Esophagus squamous epithelium (tissue), 5 donors: ENCODE measurements around the gene EGR2. TPM values are rescaled to one million over a fixed set of nuclear protein-coding genes. Genes with fewer than 3 reads are reported as not detected.

ENCODE experiments used
- DNase-seq: peaks from one replicate; lab custom pipeline; 2025; lab: John Stamatoyannopoulos, UW
- H3K27ac ChIP-seq, 4 donors: fragments of 200-600 bp; sonication (generic); one replicate each; pipeline ENCODE4 v1.5.1; 2016 to 2019; ENCODE audit warnings: mild to moderate bottlenecking in 1 of 4
- H3K27me3 ChIP-seq, 4 donors: fragments of 200-600 bp; sonication (generic); 1 replicate in 3 of 4; 2 replicates in 1 of 4; pipeline versions ENCODE4 v1.5.1 to v1.6.0; 2017 to 2021; ENCODE audit warnings: antibody characterized with exemption in 1 of 4
- H3K36me3 ChIP-seq, 3 donors: fragments of 200-600 bp; sonication (generic); one replicate each; pipeline ENCODE4 v1.5.1; 2016 to 2019
- H3K4me1 ChIP-seq, 3 donors: fragments of 200-600 bp; sonication (generic); one replicate each; pipeline ENCODE4 v1.5.1; 2017 to 2019
- H3K4me3 ChIP-seq, 4 donors: fragments of 200-600 bp; sonication (generic); 1 replicate in 3 of 4; 2 replicates in 1 of 4; pipeline ENCODE4 v1.5.1; 2016 to 2019; ENCODE audit warnings: mild to moderate bottlenecking in 2 of 4, moderate library complexity in 1 of 4
- H3K9me3 ChIP-seq, 3 donors: fragments of 200-600 bp; sonication (generic); one replicate each; pipeline ENCODE4 v1.5.1; 2016 to 2019
- CTCF ChIP-seq, 6 experiments: fragments of 450-650 bp in 4 of 6; fragments of 200-600 bp in 2 of 6; sonication (generic) in 2 of 6; IDR thresholded peaks; one replicate each; pipeline ENCODE4 v1.5.1; 2016 to 2019; ENCODE audit warnings: antibody characterized with exemption in 6 of 6, mild to moderate bottlenecking in 4 of 6, moderate library complexity in 4 of 6
- POLR2A ChIP-seq, 4 donors: fragments of 450-650 bp; IDR thresholded peaks; one replicate each; pipeline ENCODE4 v1.6.1; 2017; ENCODE audit warnings: antibody characterized with exemption in 4 of 4, mild to moderate bottlenecking in 4 of 4, moderate library complexity in 3 of 4
- WGBS, 2 donors: methylation state at CpG; one replicate each; pipeline ENCODE4 v1.1.5; 2018; 5-methylcytosine and 5-hydroxymethylcytosine counted together
- intact Hi-C: fragments of 100-400 bp; cut with DNase I; formaldehyde crosslinking; loops from one replicate; pipeline ENCODE4 v1.15.0; 2022
- total RNA-seq, 4 donors: library from RNA; depleted of rRNA; stranded (reverse); fragments of >200 nt; gene quantifications; one replicate each; pipeline ENCODE4 v1.1.0, GENCODE V29; 2016
- donor health status: DM: yes; HTN: yes; CAD: no.

Gene EGR2
- total RNA-seq, 4 donors from 2014 or later = under 0.01 to 0.62 (median 0.48) TPM

GRCh38 chr10:62819141-62819920, 3.2 kb upstream of the EGR2 start:
- peaks cover 0 to 64% (median 8%) of the 10 kb centered on the region in 4 donors for H3K27me3 ChIP-seq
- no peak overlapping the region for H3K27ac ChIP-seq
- H3K9me3 ChIP-seq = no peaks in the 10 kb centered on the region
- H3K36me3 ChIP-seq = no peaks in the 10 kb centered on the region
- peak overlapping the region in 3 of 4 donors; percentile 62 to 95 (median 65) for H3K4me3 ChIP-seq
- peaks cover 21 to 42% (median 31%) of the 10 kb centered on the region in 3 donors for H3K4me1 ChIP-seq
- no peak for DNase-seq
- intact Hi-C loops = loop anchor here (10.0 kb wide), 1 partner anchor 205 kb away; no protein-coding TSS in a partner anchor
- WGBS, 2 donors = 39 to 43% methylated on average over 12 to 13 of the region's 19 CpGs
- TF ChIP-seq POLR2A (IDR thresholded peaks at IDR 0.05) (no peak), CTCF (IDR thresholded peaks at IDR 0.05) (no peak)

GRCh38 chr10:62818426-62819011, 2.4 kb upstream of the EGR2 start:
- WGBS, 2 donors = 7 to 8% methylated on average over 19 to 21 of the region's 65 CpGs
- H3K27me3 ChIP-seq = peaks cover 0 to 67% (median 8%) of the 10 kb centered on the region in 4 donors
- H3K27ac ChIP-seq = no peak overlapping the region
- TF ChIP-seq POLR2A (IDR thresholded peaks at IDR 0.05) (no peak), CTCF (IDR thresholded peaks at IDR 0.05) (no peak)
- DNase-seq = no peak
- no peaks in the 10 kb centered on the region for H3K9me3 ChIP-seq
- H3K4me3 ChIP-seq = peak overlapping the region in 3 of 4 donors; percentile 62 to 95 (median 65)
- H3K36me3 ChIP-seq = no peaks in the 10 kb centered on the region
- H3K4me1 ChIP-seq = peaks cover 21 to 46% (median 31%) of the 10 kb centered on the region in 3 donors
- intact Hi-C loops = loop anchor here (10.0 kb wide), 1 partner anchor 204 kb away; no protein-coding TSS in a partner anchor

GRCh38 chr10:62817766-62818425, 1.7 kb upstream of the EGR2 start:
- intact Hi-C loops = loop anchor here (10.0 kb wide), 1 partner anchor 203 kb away; no protein-coding TSS in a partner anchor
- Histone ChIP-seq H3K36me3 (no peaks in the 10 kb centered on the region), H3K4me1 (peaks cover 21 to 46% (median 31%) of the 10 kb centered on the region in 3 donors), H3K9me3 (no peaks in the 10 kb centered on the region), H3K27ac (peak overlapping the region; percentile 79 to 93 (median 84)), H3K4me3 (peak overlapping the region; percentile 62 to 95 (median 68)), H3K27me3 (peaks cover 0 to 68% (median 8%) of the 10 kb centered on the region in 4 donors)
- peak; percentile 62 to 89 (median 81) for TF ChIP-seq CTCF (IDR thresholded peaks at IDR 0.05)
- no peak for TF ChIP-seq POLR2A (IDR thresholded peaks at IDR 0.05)
- DNase-seq = no peak
- 0 to 2% methylated on average over 7 to 10 of the region's 51 CpGs for WGBS, 2 donors

GRCh38 chr10:62817121-62817765, 1.1 kb upstream of the EGR2 start:
- peaks cover 21 to 46% (median 31%) of the 10 kb centered on the region in 3 donors for H3K4me1 ChIP-seq
- peak overlapping the region; percentile 62 to 95 (median 68) for H3K4me3 ChIP-seq
- WGBS, 2 donors = 0 to 1% methylated on average over 14 to 37 of the region's 49 CpGs
- intact Hi-C loops = loop anchor here (10.0 kb wide), 1 partner anchor 202 kb away; no protein-coding TSS in a partner anchor
- peak; percentile 6 for DNase-seq
- peaks cover 0 to 69% (median 8%) of the 10 kb centered on the region in 4 donors for H3K27me3 ChIP-seq
- no peaks in the 10 kb centered on the region for H3K9me3 ChIP-seq
- H3K36me3 ChIP-seq = no peaks in the 10 kb centered on the region
- H3K27ac ChIP-seq = peak overlapping the region; percentile 79 to 93 (median 84)
- TF ChIP-seq POLR2A (IDR thresholded peaks at IDR 0.05) (no peak), CTCF (IDR thresholded peaks at IDR 0.05) (no peak)
